ENCODE data around the gene VHLL. TPM values are rescaled to one million over a fixed set of nuclear protein-coding genes. Genes with fewer than 3 reads are reported as not detected.
A peak's percentile ranks its signal among the peaks of the same experiment; 100 is the strongest.

VHLL gene
- total and polyA plus RNA-seq, 3 donors from 2014 or later = 1.7 to 1.8 TPM; not detected in 1

- WGBS, 2 donors = 88 to 93% methylated on average over 1 of the region's 1 CpG
- H3K36me3 ChIP-seq (ENCODE audit: low read depth, missing control alignments) = no peaks in the 10 kb centered on the region
- H3K9me3 ChIP-seq = no peaks in the 10 kb centered on the region
- H3K4me1 ChIP-seq = no peaks in the 10 kb centered on the region
- intact Hi-C loops (cut with DNase I; ENCODE audit: low total_unique reads) = no loop called here
- DNase-seq = no peak
- no peak overlapping the region for H3K4me3 ChIP-seq
- H3K27ac ChIP-seq = no peak overlapping the region
- no peaks in the 10 kb centered on the region for H3K27me3 ChIP-seq
- TF ChIP-seq POLR2A (IDR thresholded peaks at IDR 0.05) = no peak
- TF ChIP-seq, protein P1, sequence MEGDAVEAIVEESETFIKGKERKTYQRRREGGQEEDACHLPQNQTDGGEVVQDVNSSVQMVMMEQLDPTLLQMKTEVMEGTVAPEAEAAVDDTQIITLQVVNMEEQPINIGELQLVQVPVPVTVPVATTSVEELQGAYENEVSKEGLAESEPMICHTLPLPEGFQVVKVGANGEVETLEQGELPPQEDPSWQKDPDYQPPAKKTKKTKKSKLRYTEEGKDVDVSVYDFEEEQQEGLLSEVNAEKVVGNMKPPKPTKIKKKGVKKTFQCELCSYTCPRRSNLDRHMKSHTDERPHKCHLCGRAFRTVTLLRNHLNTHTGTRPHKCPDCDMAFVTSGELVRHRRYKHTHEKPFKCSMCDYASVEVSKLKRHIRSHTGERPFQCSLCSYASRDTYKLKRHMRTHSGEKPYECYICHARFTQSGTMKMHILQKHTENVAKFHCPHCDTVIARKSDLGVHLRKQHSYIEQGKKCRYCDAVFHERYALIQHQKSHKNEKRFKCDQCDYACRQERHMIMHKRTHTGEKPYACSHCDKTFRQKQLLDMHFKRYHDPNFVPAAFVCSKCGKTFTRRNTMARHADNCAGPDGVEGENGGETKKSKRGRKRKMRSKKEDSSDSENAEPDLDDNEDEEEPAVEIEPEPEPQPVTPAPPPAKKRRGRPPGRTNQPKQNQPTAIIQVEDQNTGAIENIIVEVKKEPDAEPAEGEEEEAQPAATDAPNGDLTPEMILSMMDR (IDR thresholded peaks at IDR 0.05) = no peak
Observed at GRCh38 chr1:156342166-156342955, 43.3 kb upstream of the VHLL start.

- H3K9me3 ChIP-seq = no peaks in the 10 kb centered on the region
- H3K27ac ChIP-seq = peak within 1 kb of the TSS; percentile 79 to 90
- intact Hi-C loops (cut with DNase I; ENCODE audit: low total_unique reads) = no loop called here
- H3K4me1 ChIP-seq = peaks cover 6% of the 10 kb centered on the region
- WGBS, 2 donors = 0% methylated on average over 26 to 47 of the region's 47 CpGs
- H3K36me3 ChIP-seq (ENCODE audit: low read depth, missing control alignments) = no peaks in the 10 kb centered on the region
- no peaks in the 10 kb centered on the region for H3K27me3 ChIP-seq
- peak; percentile 100 for DNase-seq
- peak within 1 kb of the TSS; percentile 80 to 96 for H3K4me3 ChIP-seq
- TF ChIP-seq, protein P1 (IDR thresholded peaks at IDR 0.05) = peak in 1 of 3 experiments; percentile 1
- no peak for TF ChIP-seq POLR2A (IDR thresholded peaks at IDR 0.05)
Observed at GRCh38 chr1:156338180-156338976, 39.3 kb upstream of the VHLL start, which contains the start of the genes CCT3 and TSACC. TSS of gene CCT3 (minus strand) at chr1:156338292. CDS start at chr1:156338184, 108 bp downstream. TSS of gene TSACC (plus strand) at chr1:156338526. CDS start at chr1:156339758, 1,232 bp downstream.

DNA sequence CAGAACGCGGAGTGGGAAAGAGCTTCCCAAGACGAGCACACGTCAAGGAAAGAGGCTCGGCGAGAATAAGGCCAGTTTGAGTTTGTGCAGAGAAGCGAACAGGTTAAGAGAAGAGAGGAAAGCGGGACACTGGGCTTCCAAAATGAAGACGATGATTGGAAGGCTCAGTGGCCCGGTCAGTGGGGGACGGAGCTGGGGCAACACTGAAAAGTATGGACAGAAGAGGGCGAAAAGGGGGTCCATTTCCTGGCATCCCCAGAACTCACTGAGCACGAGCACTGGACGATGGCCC, 38.7 kb upstream of the VHLL start:
- Histone ChIP-seq H3K27ac (peak overlapping the region; percentile 79 to 90), H3K4me3 (peak overlapping the region; percentile 80 to 96), H3K36me3 (ENCODE audit: low read depth, missing control alignments) (no peaks in the 10 kb centered on the region), H3K9me3 (no peaks in the 10 kb centered on the region), H3K4me1 (peaks cover 6% of the 10 kb centered on the region), H3K27me3 (no peaks in the 10 kb centered on the region)
- TF ChIP-seq, protein P1 (IDR thresholded peaks at IDR 0.05) = no peak
- WGBS, 2 donors = 0% methylated on average over 14 of the region's 14 CpGs
- intact Hi-C loops (cut with DNase I; ENCODE audit: low total_unique reads) = no loop called here
- DNase-seq = no peak

DNA sequence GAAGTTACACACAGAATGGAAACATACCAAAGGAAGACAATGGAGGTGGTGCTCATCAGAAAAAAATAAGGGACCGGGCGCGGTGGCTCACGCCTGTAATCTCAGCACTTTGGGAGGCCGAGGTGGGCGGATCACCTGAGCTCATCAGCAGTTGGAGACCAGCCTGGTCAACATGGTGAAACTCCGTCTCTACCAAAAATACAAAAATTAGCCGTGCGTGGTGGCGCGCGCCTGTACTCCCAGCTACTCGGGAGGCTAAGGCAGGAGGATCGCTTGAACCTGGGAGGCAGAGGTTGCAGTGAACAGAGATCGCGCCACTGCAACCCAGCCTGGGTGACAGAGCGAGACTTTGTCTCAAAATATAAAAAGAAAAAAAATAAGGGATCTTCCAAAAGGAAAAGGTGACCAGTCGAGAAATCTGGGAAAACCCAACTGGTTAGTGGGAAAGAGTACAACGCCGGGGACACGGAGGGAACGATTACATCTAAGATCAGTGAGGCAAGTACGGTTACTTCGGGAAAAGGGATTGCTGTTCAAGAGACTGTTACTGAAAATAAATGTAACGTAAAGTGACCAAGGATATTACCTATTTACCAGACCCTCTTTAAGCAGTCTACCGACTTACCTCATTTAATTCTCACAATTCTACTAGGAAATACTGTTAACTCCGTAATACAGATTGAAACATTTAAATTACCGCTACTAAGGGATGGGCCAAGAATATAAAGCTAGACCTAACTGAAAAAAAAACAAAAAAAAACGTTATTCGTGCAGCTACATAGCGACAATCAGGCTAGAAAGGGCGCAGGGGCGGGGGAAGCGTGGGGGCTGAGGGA, 38.2 kb upstream of the VHLL start:
- 19 to 25% methylated on average over 34 of the region's 34 CpGs for WGBS, 2 donors
- no peaks in the 10 kb centered on the region for H3K27me3 ChIP-seq
- TF ChIP-seq POLR2A (IDR thresholded peaks at IDR 0.05) = no peak
- TF ChIP-seq, protein P1 (IDR thresholded peaks at IDR 0.05) = no peak
- peak overlapping the region; percentile 80 to 96 for H3K4me3 ChIP-seq
- H3K9me3 ChIP-seq = no peaks in the 10 kb centered on the region
- intact Hi-C loops (cut with DNase I; ENCODE audit: low total_unique reads) = no loop called here
- DNase-seq = no peak
- peak overlapping the region; percentile 79 to 90 for H3K27ac ChIP-seq
- peaks cover 6% of the 10 kb centered on the region for H3K4me1 ChIP-seq
- no peaks in the 10 kb centered on the region for H3K36me3 ChIP-seq (ENCODE audit: low read depth, missing control alignments)
